ENCODE measurements around the gene KHDRBS1. TPM values are rescaled to one million over a fixed set of nuclear protein-coding genes. Genes with fewer than 3 reads are reported as not detected.
A peak's percentile ranks its signal among the peaks of the same experiment; 100 is the strongest.

KHDRBS1 gene, protein sequence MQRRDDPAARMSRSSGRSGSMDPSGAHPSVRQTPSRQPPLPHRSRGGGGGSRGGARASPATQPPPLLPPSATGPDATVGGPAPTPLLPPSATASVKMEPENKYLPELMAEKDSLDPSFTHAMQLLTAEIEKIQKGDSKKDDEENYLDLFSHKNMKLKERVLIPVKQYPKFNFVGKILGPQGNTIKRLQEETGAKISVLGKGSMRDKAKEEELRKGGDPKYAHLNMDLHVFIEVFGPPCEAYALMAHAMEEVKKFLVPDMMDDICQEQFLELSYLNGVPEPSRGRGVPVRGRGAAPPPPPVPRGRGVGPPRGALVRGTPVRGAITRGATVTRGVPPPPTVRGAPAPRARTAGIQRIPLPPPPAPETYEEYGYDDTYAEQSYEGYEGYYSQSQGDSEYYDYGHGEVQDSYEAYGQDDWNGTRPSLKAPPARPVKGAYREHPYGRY
- polyA plus RNA-seq = 210 and 214 TPM in 2 replicates
- polyA minus RNA-seq = 160 and 178 TPM in 2 replicates

DNA sequence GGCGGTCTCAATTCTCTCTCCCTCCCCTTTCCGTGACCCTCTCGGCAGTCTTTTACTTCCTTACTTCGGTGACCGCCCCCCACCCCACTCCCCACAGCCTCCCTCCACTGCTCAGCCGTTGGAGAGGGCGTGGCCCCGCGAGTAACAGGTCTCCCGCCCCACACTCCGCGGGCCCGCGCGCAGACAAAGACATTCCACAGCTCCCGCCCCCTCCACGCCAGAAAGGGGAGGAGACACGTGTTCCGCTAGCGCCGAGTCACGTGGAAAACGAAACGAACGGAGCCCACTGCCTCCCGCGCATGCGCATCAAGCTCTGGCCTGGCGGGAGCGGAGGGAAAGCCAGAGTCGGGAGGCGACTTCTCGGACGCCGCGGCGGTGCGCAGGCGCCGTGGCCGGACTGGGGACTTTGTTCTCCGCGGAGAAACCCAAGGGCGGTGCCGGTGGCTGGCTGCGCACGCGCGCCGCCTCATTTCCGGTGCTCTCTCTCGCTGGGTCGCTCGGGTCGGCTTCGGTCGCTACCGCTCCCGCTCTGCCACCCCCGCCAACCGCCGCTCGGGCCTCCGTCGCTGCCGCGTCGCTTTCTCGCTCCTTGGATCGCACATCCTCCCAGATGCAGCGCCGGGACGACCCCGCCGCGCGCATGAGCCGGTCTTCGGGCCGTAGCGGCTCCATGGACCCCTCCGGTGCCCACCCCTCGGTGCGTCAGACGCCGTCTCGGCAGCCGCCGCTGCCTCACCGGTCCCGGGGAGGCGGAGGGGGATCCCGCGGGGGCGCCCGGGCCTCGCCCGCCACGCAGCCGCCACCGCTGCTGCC, at the start of gene KHDRBS1:
TSS of gene KHDRBS1 (plus strand) at position 483 of the 813 bp plus-strand sequence. CDS start at position 611, 128 bp downstream.
- Histone ChIP-seq H3K27ac (ENCODE audit: low read length) (peak within 1 kb of the TSS; percentile 93), H3K4me2 (ENCODE audit: low read length) (peak within 1 kb of the TSS; percentile 79), H3K4me3 (ENCODE audit: low read length) (peak within 1 kb of the TSS; percentile 100), H4K20me1 (ENCODE audit: insufficient read depth) (peaks cover 9% of the 10 kb centered on the region), H3K9ac (ENCODE audit: low read length) (peak within 1 kb of the TSS; percentile 100), H3K9me2 (ENCODE audit: insufficient read depth, low read length) (no peaks in the 10 kb centered on the region), H3F3A (ENCODE audit: insufficient read depth, low read length, poor library complexity, severe bottlenecking) (peaks cover 3% of the 10 kb centered on the region), H3K79me2 (replicated peaks; ENCODE audit: insufficient read depth, low read length) (peaks cover 45% of the 10 kb centered on the region), H2AFZ (ENCODE audit: low read depth, low read length) (peak within 1 kb of the TSS; percentile 97), H3K36me3 (ENCODE audit: insufficient read depth, low read length) (no peaks in the 10 kb centered on the region), H3K9me3 (ENCODE audit: low read length) (no peaks in the 10 kb centered on the region), H3K27me3 (ENCODE audit: insufficient read depth, low read depth, low read length) (no peaks in the 10 kb centered on the region)
- TF ChIP-seq, protein P1, sequence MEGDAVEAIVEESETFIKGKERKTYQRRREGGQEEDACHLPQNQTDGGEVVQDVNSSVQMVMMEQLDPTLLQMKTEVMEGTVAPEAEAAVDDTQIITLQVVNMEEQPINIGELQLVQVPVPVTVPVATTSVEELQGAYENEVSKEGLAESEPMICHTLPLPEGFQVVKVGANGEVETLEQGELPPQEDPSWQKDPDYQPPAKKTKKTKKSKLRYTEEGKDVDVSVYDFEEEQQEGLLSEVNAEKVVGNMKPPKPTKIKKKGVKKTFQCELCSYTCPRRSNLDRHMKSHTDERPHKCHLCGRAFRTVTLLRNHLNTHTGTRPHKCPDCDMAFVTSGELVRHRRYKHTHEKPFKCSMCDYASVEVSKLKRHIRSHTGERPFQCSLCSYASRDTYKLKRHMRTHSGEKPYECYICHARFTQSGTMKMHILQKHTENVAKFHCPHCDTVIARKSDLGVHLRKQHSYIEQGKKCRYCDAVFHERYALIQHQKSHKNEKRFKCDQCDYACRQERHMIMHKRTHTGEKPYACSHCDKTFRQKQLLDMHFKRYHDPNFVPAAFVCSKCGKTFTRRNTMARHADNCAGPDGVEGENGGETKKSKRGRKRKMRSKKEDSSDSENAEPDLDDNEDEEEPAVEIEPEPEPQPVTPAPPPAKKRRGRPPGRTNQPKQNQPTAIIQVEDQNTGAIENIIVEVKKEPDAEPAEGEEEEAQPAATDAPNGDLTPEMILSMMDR (IDR thresholded peaks at IDR 0.05; ENCODE audit: poor library complexity, severe bottlenecking) = no peak
- TF ChIP-seq TAF1 (IDR thresholded peaks at IDR 0.05; ENCODE audit: low read depth) (peak; percentile 90), RAD21 (conservative IDR thresholded peaks at IDR 0.05) (no peak), EZH2 (IDR thresholded peaks at IDR 0.05; ENCODE audit: borderline replicate concordance, insufficient read depth, low read length, poor library complexity, severe bottlenecking) (no peak), POLR2AphosphoS5 (IDR thresholded peaks at IDR 0.05) (peak; percentile 93), SMC3 (conservative IDR thresholded peaks at IDR 0.05; ENCODE audit: poor library complexity) (no peak), EP300 (conservative IDR thresholded peaks at IDR 0.05; ENCODE audit: poor library complexity, severe bottlenecking) (peak; percentile 38), MXI1 (conservative IDR thresholded peaks at IDR 0.05; ENCODE audit: poor library complexity, severe bottlenecking) (peak; percentile 53)
- TF ChIP-seq, protein P2, sequence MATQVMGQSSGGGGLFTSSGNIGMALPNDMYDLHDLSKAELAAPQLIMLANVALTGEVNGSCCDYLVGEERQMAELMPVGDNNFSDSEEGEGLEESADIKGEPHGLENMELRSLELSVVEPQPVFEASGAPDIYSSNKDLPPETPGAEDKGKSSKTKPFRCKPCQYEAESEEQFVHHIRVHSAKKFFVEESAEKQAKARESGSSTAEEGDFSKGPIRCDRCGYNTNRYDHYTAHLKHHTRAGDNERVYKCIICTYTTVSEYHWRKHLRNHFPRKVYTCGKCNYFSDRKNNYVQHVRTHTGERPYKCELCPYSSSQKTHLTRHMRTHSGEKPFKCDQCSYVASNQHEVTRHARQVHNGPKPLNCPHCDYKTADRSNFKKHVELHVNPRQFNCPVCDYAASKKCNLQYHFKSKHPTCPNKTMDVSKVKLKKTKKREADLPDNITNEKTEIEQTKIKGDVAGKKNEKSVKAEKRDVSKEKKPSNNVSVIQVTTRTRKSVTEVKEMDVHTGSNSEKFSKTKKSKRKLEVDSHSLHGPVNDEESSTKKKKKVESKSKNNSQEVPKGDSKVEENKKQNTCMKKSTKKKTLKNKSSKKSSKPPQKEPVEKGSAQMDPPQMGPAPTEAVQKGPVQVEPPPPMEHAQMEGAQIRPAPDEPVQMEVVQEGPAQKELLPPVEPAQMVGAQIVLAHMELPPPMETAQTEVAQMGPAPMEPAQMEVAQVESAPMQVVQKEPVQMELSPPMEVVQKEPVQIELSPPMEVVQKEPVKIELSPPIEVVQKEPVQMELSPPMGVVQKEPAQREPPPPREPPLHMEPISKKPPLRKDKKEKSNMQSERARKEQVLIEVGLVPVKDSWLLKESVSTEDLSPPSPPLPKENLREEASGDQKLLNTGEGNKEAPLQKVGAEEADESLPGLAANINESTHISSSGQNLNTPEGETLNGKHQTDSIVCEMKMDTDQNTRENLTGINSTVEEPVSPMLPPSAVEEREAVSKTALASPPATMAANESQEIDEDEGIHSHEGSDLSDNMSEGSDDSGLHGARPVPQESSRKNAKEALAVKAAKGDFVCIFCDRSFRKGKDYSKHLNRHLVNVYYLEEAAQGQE (IDR thresholded peaks at IDR 0.05; ENCODE audit: borderline replicate concordance) = no peak

DNA sequence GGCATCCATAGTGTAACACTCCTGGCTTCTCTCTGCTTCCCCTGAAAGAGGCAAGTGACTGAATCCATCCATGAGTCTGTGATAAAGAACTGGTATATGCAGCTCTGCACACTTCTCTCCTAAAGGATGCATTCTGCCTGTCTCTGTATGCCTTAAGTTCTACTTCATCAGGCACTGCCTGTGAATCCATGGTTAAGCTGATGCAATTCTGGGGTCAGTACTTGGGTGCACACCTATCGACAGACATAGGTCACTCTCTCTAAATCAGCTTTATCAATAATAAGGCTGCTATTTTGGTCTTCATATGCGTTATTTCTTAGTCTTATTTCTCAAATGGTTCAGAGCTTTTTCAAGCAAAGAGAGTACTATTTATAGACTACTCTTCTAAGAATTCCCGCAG, 42.8 kb upstream of the KHDRBS1 start:
- Histone ChIP-seq H4K20me1 (ENCODE audit: insufficient read depth) (no peaks in the 10 kb centered on the region), H3K79me2 (replicated peaks; ENCODE audit: insufficient read depth, low read length) (no peaks in the 10 kb centered on the region), H3K36me3 (ENCODE audit: insufficient read depth, low read length) (no peaks in the 10 kb centered on the region), H3K9me3 (ENCODE audit: low read length) (no peaks in the 10 kb centered on the region), H3K4me3 (ENCODE audit: low read length) (no peak overlapping the region), H3K27me3 (ENCODE audit: insufficient read depth, low read depth, low read length) (no peaks in the 10 kb centered on the region), H3K9me2 (ENCODE audit: insufficient read depth, low read length) (no peaks in the 10 kb centered on the region), H3K27ac (ENCODE audit: low read length) (no peak overlapping the region), H3F3A (ENCODE audit: insufficient read depth, low read length, poor library complexity, severe bottlenecking) (no peaks in the 10 kb centered on the region), H2AFZ (ENCODE audit: low read depth, low read length) (no peak overlapping the region), H3K9ac (ENCODE audit: low read length) (no peak overlapping the region), H3K4me2 (ENCODE audit: low read length) (no peak overlapping the region)
- TF ChIP-seq SMC3 (conservative IDR thresholded peaks at IDR 0.05; ENCODE audit: poor library complexity) = no peak
- no peak for TF ChIP-seq EP300 (conservative IDR thresholded peaks at IDR 0.05; ENCODE audit: poor library complexity, severe bottlenecking)
- TF ChIP-seq MXI1 (conservative IDR thresholded peaks at IDR 0.05; ENCODE audit: poor library complexity, severe bottlenecking) = no peak
- no peak for TF ChIP-seq EZH2 (IDR thresholded peaks at IDR 0.05; ENCODE audit: borderline replicate concordance, insufficient read depth, low read length, poor library complexity, severe bottlenecking)
- no peak for TF ChIP-seq RAD21 (conservative IDR thresholded peaks at IDR 0.05)
- TF ChIP-seq, protein P2 (IDR thresholded peaks at IDR 0.05; ENCODE audit: borderline replicate concordance) = no peak
- TF ChIP-seq POLR2AphosphoS5 (IDR thresholded peaks at IDR 0.05) = no peak
- TF ChIP-seq, protein P1 (IDR thresholded peaks at IDR 0.05; ENCODE audit: poor library complexity, severe bottlenecking) = no peak
- no peak for TF ChIP-seq TAF1 (IDR thresholded peaks at IDR 0.05; ENCODE audit: low read depth)

All from neural cell (in vitro differentiated cells).